Stimulated activated CD4-positive, alpha-beta T cell treated with anti-CD3 and anti-CD28 coated beads, Interleukin-12 subunit alpha, Interleukin-12 subunit beta, amount 100 ng/mL, for 24 hours (primary cell): ENCODE results near the gene ANK3.

Experiments used
- DNase-seq, 2 experiments: peaks; one replicate each; pipeline ENCODE4 v3.0.0-alpha.2; 2020; ENCODE audit warnings: low read depth in 2 of 2

The ANK3 gene

DNA sequence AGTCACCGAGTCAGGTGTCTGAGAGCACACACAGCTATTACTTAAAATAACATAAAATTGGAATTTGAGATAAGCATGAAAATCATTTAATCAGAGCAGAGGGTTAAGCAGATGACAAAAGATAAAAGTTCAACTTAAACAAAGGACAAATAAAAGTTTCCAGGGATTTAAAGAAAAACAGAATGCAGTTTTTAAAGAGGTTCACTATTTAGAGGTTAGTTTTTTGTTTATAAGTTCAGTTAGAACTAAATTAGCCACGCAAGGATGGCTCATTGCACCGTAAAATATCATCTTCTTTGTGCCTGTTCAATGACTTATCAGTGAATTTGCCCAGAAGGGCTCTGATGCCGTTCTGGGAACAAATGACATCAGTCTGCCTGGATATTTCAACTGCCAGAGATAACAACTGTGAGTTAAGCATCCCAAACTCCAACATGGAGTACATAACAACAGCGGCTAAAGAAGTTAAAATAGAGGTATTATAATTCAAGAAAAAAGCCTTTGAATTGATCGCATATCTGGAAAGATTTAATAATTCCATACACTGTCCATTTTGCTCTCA is 107.8 kb downstream of the ANK3 start:
- no peak for DNase-seq

DNA sequence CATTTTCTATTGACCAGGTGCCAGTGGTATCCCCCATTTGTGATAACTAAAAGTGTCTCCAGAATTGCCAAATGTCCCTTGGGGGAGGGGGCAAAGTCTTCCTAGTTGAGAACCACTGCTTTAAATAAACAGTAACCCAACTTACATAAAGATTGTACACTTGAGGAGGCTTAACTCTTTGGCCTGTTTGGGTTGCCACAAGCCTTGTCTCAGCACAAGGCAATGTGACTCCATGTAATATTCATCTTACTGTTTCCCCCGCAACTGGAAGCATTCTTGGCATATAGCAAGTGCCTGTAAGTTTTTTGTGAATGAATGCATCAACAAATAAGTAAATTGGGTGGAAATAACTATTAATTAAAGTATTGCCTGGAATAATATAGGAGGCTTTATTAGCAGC is 108.3 kb downstream of the ANK3 start:
- DNase-seq: no peak

DNA sequence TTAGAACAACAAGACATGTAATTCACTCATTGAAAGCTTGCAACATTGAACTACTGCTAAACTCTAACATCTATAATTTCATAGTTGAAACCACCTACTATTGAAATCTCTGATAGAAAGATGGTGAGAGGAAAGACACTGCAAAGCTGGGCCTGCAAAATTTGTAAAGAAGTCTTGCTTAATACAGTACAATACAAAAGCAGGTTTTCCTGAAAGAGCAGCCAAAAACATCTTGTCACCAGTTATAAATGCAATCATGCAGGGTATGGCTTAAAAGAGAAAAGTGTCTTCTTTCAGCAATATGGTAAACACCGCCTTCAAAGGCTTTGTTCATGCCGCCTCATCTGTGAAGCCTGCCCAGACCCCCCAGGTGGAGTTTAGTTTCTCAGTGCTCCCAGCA is 109.2 kb downstream of the ANK3 start:
- DNase-seq: no peak

DNA sequence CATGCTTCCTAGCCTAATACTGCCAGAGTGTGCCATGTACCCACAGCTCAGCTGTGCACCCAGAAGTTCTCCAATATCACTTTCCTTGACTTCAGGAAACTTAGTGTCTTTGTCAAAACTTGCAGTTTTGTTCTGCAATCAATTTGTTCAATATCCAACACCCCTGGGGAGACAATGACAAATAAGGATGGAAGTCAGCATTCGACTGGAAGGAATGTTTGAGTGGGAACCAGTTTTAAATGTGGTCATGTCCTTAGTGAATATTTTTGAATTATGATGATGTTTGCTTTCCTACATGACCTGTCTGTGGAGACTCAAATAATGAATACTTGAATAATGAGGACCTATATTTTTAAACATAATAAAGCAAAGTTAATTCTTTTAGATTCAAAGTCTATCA is 112.0 kb downstream of the ANK3 start:
- DNase-seq: no peak

DNA sequence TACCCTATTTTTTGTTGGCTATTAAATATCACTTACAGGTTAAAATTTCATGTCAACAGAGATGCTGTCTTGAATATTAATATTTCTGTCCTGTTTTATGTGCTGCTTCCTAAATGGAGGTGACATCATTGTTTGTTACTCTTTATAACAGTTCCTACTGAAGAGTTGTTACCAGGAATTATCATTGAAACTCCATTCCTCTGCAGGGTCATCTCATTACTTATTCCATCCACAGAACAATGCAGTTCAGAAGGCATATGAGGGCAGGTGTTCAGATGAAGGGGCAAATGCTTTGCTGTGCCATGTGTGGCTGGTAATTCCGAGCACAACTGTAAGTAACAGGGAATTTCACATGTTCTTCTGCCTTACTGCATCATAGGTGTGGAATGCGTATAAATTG is 113.4 kb downstream of the ANK3 start:
- DNase-seq: no peak

DNA sequence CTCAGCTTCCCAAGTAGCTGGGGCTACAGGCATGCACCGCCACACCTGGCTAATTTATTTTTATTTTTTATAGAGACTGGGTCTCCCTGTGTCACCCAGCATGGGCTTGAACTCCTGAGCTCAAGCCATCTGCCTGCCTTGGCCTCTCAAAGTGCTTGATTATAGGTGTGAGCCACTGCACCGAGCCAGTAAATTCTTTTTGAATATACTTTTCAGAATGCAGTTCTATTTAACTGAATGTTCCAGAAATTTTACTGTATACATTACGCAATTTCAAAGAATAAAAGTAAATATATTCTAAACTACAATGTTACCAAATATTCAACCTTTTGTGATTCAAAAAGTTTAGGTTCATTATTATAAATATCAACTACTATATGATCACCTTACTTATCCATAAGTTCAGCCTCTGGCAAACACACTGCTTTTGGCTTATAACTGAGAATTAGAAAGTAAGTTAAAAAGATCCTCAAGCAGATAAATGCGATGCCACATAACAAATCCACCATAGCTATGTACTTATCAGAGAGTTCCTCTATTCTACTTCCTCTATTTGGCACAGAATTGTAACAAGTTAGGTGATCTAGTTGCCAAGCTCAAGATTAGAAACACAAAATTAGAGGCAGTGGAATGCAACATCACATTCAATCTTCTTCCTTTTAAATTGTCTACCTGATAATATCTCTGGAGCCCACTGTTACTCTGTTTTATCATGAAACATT is 118.2 kb downstream of the ANK3 start:
- DNase-seq: no peak

DNA sequence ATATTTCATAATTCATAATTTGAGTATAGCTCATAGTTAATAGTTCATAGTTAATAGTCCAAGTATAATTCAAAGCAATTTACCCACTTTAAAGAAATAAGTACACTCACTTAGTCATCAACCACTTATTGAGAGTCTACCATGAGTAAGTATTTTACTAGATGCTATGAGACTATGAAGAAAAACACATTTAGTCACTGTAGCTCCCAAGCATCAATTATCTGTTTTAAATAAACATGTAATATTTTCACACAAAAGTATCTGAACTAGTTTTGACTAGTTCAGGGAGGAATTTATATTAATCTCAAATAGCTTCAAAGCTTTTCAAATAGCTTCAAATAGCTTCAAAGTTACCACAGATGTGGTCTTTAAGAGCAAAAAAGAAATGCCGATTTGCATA is 119.2 kb downstream of the ANK3 start:
- DNase-seq: no peak

DNA sequence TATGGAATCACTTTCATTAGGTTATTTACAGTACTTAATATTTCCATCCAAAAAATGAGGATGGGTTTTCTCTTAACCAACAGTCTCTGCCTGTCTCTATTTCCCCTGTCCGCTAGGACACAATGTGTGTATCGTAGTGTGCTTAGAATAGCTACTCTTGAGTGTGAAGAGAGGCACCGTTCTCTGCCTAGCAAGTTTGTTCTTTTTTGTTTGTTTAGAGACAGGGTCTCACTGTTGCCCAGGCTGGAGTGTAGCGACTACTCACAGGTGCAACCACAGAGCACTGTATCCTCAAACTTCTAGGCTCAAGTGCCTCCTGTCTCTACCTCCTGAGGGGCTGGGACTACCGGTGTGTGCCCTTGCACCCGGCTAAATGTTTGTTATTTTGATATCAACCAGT is 121.9 kb downstream of the ANK3 start:
- no peak for DNase-seq

DNA sequence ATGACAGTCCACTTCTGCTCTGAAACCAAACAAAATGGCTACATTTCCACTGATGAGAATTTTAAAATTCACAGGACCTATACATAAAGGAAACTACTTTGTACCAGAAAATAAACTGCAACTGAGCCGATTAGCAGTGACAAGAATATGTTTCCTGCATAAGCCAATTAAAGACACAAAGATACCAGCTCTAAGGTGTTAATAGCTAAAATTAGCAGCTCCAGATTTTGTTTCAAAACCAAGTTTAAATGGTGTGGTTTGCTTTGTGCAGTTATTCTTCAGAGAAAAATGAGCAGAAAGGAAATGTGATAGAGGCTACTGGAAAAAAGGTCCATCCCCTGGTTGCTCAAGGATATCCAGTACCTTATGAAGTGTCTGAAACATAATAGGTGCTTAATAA is 123.2 kb downstream of the ANK3 start:
- DNase-seq: no peak

DNA sequence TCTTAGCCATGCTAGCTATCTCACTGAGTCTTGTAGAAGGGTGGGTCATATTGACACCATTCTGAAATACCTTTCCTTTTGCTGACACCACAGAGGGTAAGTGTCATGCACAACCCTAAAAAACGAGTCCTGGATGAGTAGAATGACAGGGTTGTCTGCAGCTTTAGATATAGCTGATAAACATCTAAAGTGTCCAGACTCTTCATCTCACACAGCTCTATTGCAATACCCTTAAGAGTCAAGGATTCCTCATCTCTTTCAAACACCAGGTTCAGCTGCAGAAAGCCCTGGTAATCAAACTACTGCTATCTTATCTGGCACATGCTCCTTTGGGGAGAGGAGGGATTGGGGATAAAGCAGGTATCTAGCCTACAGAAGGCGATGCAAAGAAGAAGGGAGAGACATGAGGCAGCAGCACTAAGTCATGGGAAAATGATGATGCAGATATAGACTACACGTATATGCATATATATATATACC is 127.0 kb downstream of the ANK3 start:
- no peak for DNase-seq

DNA sequence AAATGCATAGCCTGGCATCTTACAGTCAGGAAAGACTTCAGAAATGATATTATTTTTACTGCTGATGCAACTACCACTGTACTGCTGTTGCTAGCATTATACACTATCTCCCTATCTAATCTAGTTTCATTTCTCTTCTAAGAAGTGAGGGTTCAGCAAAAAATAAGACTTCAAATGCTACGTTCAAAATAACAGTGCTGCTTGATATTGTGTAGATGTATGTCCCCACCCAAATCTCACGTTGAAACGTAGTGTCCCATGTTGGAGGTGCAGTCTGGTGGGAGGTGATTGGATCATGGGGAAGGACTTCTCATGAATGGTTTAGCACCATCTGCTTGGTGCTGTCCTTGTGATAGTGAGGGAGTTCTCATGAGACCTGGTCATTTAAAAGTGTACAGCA is 129.4 kb downstream of the ANK3 start:
- DNase-seq: no peak

DNA sequence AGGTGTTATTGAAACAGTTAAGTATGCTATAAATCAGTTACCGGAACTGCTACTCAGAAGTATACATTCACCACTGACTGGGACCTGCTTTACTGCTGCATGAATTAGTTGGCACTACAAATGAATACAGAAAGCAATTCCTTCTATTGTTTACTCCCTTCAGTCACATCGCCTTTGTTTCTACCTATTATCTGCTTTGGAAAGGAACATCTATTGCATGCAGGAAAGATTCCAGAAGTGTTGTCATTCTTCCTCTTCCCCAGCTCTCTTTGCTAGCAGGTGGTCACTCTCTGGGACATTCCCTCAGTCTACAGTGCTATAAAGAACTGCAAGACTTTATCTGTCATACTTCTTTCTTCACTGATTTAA is 131.3 kb downstream of the ANK3 start:
- no peak for DNase-seq

DNA sequence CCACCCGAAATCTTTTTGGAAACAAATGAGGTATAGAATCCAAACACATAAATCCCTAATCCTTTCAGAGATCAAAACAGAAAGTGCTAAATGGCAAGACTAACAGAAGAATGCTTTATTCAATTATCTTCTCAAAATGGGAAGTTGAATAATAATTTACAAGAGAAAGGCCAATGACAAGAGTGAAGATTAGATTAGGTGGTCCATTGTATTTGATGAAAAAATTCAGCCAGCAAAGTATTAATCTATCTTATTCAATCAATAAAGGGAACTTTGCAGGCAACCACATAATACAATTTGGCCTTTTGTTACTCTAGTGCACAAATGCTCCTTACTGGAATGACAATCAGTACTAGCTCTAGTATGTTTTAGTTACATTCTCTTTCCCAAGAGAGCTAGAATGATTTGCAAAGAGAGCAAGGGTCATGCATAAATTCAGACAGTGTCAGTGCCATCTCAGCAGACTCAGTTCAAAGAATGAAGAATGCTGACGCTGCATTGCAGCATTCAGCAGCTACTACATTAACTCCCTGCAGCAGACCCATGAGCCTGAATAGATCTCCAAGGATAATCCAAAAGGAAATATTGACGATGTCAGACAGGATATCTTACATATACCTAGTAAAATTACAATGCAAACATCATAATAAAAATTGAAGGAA is 131.8 kb downstream of the ANK3 start:
- no peak for DNase-seq

DNA sequence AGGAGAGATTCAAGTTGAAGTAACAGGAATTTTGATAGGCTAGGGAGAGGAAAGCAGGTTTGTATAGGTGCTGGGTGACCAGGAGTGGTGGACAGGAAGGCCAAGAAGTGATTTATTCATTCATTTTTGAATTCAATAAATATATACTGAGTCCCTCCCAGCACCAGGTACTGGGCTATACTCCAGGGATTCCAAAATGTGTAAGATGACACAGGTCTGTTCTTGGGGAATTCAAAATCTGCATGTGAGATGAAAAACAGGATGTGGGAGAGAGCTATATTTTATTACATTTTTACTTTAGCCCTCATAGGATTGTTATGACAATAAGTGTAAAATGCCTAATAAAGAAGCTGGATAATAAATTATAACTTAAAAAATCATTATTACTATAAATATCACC is 134.9 kb downstream of the ANK3 start:
- no peak for DNase-seq

DNA sequence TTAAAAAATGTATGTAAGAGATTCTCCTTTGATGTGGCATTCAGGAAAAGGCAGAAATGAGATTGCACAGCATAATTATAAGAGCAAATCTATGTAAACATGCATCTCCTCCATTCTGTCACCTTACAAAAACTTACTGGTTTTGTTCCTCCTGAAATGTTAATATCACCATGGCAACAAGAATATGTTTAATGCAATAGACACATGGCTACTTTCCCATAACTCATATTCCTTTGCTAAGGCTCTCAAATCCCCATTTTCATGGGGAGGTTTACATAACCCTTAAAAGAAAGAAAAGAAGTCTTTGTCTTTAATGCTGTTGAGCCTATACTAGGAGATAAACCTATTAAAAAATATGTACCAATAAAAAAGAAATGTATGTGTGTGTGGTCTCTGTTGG is 136.2 kb downstream of the ANK3 start:
- no peak for DNase-seq

DNA sequence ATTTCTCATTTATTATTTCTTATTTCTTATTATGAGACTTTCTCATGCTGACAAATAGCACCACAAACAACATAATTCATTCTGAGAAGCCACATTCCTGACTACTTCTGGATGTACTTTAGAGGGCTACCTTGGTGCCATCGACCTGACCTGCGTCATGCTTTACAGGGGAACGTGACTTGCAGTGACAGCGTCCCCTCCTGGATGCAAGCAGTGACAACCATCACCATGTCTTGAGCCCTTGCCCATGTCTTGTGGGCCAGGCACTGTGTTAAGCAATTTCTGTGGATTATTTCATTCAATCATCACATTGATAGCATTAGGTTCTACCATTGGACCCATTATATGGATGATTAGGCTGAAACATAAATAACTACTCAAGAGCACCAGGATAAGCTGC is 137.0 kb downstream of the ANK3 start:
- no peak for DNase-seq

DNA sequence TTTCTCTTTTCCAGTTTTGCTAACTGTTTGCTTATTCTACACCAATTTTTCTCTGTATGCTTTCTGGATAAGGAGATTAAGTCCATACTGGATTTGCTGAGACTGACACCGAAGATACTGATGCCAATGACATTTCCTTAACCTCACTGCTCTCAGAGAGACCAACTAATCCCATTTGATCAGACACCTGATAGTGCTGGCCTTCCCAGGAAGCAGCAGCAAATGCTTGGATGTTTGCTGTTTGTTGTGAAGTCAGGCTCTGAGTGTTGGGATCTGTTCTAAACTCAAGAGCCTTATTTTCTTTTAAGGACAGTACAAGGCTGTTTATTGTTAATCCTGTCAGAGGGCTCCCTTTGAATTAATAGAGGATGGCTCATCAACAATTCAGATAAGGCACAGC is 143.3 kb downstream of the ANK3 start:
- DNase-seq: no peak

DNA sequence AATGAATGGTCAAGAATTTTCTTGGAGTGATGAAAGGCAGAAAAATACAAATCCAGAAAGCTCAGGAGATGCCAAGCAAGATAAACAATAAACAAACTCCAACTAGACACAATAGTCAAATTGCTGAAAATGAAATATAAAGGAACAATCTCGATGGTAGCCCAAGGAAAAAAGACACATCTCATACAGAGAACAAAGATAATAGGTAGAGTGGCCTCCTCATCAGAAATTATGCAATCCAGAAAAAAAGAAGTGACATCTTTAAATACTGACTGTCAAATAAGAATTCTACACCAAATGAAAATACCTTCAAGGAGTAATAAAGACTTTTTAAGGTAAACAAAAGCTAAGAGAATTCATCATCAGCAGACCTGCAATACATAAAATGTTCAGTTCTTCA is 150.4 kb downstream of the ANK3 start:
- no peak for DNase-seq

DNA sequence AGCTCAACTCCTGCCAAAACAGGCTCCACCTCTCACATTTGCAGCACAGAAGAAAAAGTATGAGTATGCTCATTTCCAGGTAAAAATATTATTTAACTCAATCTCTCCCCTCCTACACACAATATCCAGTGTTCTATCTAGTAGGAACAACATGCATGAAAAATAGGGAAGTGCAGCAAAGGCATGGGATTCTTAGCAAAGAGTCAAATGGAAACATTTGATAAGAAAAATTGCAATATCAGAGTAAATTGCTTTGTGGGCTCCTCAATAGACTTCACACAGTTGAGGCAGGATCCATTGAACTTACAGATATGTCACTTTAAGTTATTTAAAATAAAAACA is 150.9 kb downstream of the ANK3 start:
- no peak for DNase-seq

DNA sequence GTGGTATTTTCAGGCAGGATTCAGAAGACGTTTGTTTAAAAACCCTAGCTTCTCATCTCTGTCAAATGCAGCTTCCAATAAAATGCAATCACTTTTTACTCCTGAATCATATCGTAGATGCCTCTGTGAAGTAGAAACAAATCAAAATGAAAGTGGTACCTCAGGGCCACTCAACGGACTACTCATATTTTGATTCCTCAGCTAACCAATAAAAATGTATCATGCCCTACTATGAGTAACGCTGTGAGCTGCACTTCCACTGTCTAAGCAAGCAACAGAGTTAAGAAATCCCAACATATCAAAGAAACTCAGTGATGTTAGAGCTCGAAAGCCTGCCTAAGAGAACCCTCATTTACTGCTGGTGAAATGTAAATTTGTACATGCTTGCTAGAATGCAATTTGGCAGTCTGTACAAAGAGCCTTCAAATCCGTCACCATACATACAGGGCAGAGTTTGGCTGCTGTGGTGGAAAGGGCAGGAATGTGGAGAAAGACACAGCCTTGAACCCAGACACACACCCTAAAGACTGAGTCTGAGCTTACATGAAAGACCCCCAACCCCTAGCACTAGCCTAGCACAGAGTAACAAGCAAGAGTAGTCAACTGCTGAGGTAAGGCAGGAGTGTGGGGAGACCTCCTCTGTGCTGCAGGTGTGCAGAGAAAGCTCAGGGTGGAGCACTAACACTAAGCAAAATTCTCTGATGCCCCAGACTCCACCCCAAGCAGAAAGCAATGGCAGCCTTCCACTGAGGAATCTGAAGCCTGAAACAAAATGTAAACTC is 151.5 kb downstream of the ANK3 start:
- no peak for DNase-seq

DNA sequence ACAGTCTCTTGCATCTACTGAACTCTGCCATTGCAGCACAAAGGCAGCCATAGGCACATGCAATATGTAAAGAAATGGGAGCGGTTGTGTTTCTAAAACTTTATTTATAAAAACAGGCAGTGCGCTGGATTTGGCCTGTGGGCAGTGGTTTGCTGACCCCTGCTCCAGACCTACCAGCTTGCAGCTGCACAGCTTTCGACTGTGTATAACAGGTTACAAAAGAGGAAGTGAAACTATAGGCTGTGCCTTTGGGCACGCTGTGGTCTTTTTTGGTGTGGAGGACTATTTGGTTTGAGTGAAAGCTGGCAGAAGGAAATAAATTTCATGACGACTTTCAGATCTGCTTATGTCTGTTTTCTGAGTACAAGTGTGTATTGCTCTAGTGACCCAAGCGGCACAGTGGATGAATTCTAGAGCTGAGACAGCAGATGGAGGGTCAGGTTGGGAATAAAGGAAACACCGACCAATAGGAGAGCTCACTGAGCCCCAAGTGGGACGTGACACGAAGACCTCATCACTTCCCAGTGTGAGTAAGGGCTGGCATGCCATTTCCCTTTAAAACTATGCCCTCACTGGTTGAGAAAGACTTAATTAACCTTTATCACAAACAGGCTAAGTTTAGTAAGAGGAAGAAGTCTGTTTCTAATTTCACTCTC is 152.7 kb downstream of the ANK3 start:
- DNase-seq: no peak

DNA sequence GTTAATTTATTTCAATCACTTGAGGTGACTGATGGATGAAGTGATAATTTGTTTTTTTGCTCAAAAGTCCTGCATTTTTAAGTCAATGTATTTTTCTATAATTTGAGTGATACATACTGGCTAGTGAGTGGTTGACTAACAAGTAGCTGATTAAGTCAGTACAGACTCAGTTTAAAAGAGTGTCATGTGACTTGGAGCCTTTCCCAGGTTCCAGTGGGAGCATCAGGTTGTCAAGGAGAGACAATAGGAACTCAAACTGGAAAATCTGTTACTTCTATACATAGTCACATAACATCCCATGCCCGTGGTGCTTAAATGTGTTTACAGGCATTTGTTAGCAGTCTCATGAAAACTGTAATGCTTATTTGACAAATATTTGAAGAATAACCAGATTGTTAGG is 154.7 kb downstream of the ANK3 start:
- DNase-seq: no peak
